CD4-positive, alpha-beta T cell (primary cell): ENCODE measurements around the gene ABCC11. TPM values are rescaled to one million over a fixed set of nuclear protein-coding genes. Genes with fewer than 3 reads are reported as not detected.

Source experiments
- ATAC-seq: fragments of 200-7000 bp; cut with Tn5 transposase; one replicate; pipeline ENCODE4 v1.10.0; 2022; ENCODE audit warnings: mild to moderate bottlenecking; ENCODE audit not compliant: poor library complexity
- CTCF ChIA-PET: fragments of 350-600 bp; sonication (Branson Sonifier 250); formaldehyde crosslinking; loops from one replicate; lab custom pipeline; 2021; ENCODE audit warnings: antibody characterized with exemption, inconsistent platforms; lab: Charles Lee
- POLR2A ChIA-PET: fragments of 350-600 bp; sonication (Branson Sonifier 250); formaldehyde crosslinking; loops from one replicate; lab custom pipeline; 2021; ENCODE audit warnings: antibody characterized with exemption, inconsistent platforms; lab: Charles Lee
- DNase-seq, 14 experiments: peaks; one replicate each; pipeline ENCODE4 v3.0.0-alpha.2; 2013 to 2020; ENCODE audit warnings: mixed read lengths in 2 of 14
- H3K27ac ChIP-seq, 2 donors: one replicate each; pipeline versions ENCODE4 v1.5.1 to v1.7.0; 2013; ENCODE audit warnings: low read length in 2 of 2, low read depth in 1 of 2, mild to moderate bottlenecking in 1 of 2
- H3K27me3 ChIP-seq, 2 experiments: 1 replicate in 1 of 2; 2 replicates in 1 of 2; pipeline versions ENCODE4 v1.6.1 to v1.7.0; 2013; ENCODE audit warnings: low read length in 2 of 2, control low read depth in 1 of 2, mild to moderate bottlenecking in 1 of 2, moderate library complexity in 1 of 2; ENCODE audit not compliant: insufficient read depth in 2 of 2, control insufficient read depth in 1 of 2
- H3K36me3 ChIP-seq: one replicate; pipeline ENCODE4 v1.6.1; 2013; ENCODE audit warnings: low read length, control low read depth; ENCODE audit not compliant: insufficient read depth
- H3K4me1 ChIP-seq: one replicate; pipeline ENCODE4 v1.6.1; 2013; ENCODE audit warnings: low read length, control low read depth; ENCODE audit not compliant: insufficient read depth
- H3K4me3 ChIP-seq: one replicate; pipeline ENCODE4 v1.5.1; 2013; ENCODE audit warnings: mild to moderate bottlenecking, low read length, moderate library complexity
- H3K9me3 ChIP-seq, 2 experiments: 1 replicate in 1 of 2; 2 replicates in 1 of 2; pipeline versions ENCODE4 v1.6.1 to v1.7.0; 2013; ENCODE audit warnings: low read length in 2 of 2, mild to moderate bottlenecking in 2 of 2, control low read depth in 1 of 2, moderate library complexity in 1 of 2; ENCODE audit not compliant: control insufficient read depth in 1 of 2, insufficient read depth in 1 of 2
- H3K27ac Mint-ChIP-seq: one replicate; pipeline ENCODE4 v1.8.0; 2020; ENCODE audit warnings: mixed read lengths
- H3K27me3 Mint-ChIP-seq: one replicate; pipeline ENCODE4 v1.8.0; 2021; ENCODE audit warnings: mixed read lengths
- H3K36me3 Mint-ChIP-seq: one replicate; pipeline ENCODE4 v1.8.0; 2021; ENCODE audit warnings: low read depth, mixed read lengths
- H3K4me1 Mint-ChIP-seq: one replicate; pipeline ENCODE4 v1.8.0; 2021; ENCODE audit warnings: low read depth, mixed read lengths
- H3K4me3 Mint-ChIP-seq: one replicate; pipeline ENCODE4 v1.8.0; 2020; ENCODE audit warnings: mild to moderate bottlenecking, mixed read lengths
- H3K9me3 Mint-ChIP-seq: one replicate; pipeline ENCODE4 v1.8.0; 2020; ENCODE audit warnings: mixed read lengths
- CTCF ChIP-seq: fragments of 200-600 bp; IDR thresholded peaks from one replicate; pipeline ENCODE4 v1.8.0; 2022; ENCODE audit warnings: antibody characterized with exemption, mild to moderate bottlenecking
- intact Hi-C, 2 experiments: fragments of 100-400 bp; cut with DNase I in 1 of 2; cut with micrococcal nuclease in 1 of 2; formaldehyde crosslinking; loops; one replicate each; pipeline versions ENCODE4 v1.15.1 to v1.9.0; 2023 to 2025; cut with DNase I, micrococcal nuclease
- total RNA-seq, 174 experiments: library from RNA in 2 of 174; stranded (reverse) in 2 of 174; gene quantifications; one replicate each; pipeline ENCODE4 v1.2.3 and lab custom pipeline; 2021 to 2026

ABCC11 gene
- total RNA-seq, 2 experiments from 2014 or later, result 0.08 TPM; not detected in 1

- Mint-ChIP-seq H3K36me3 (no peaks in the 10 kb centered on the region), H3K27me3 (no peaks in the 10 kb centered on the region), H3K4me3 (no peak overlapping the region), H3K27ac (no peak overlapping the region), H3K4me1 (peaks cover 5% of the 10 kb centered on the region), H3K9me3 (no peaks in the 10 kb centered on the region)
- TF ChIP-seq CTCF, result no peak
- ChIA-PET CTCF (interaction anchor here (0.6 to 2.1 kb wide), 3 partner anchors 11 to 1128 kb away, joined by 3 to 15 read pairs (median 4); no protein-coding TSS in a partner anchor), POLR2A (no interaction called here)
- no peak for ATAC-seq
- H3K27me3 ChIP-seq, result no peaks in the 10 kb centered on the region
- DNase-seq, result no peak
- no peaks in the 10 kb centered on the region for H3K36me3 ChIP-seq
- peaks cover 5% of the 10 kb centered on the region for H3K4me1 ChIP-seq
- intact Hi-C loops, result loop anchor here (2.0 kb wide), 4 partner anchors 1023 to 1219 kb away; partner anchors contain the start of gene NETO2 (in 2 of the 2)
- H3K4me3 ChIP-seq, result no peak overlapping the region
- no peak overlapping the region for H3K27ac ChIP-seq
- H3K9me3 ChIP-seq, result no peaks in the 10 kb centered on the region
These were observed 81.3 kb downstream of the ABCC11 start for GRCh38 chr16:48165961-48166578.

- Mint-ChIP-seq H3K4me1 (peaks cover 5% of the 10 kb centered on the region), H3K27ac (no peak overlapping the region), H3K9me3 (no peaks in the 10 kb centered on the region), H3K27me3 (no peaks in the 10 kb centered on the region), H3K4me3 (no peak overlapping the region), H3K36me3 (no peaks in the 10 kb centered on the region)
- no peaks in the 10 kb centered on the region for H3K36me3 ChIP-seq
- ChIA-PET CTCF (interaction anchor here (1.0 to 2.1 kb wide), 7 partner anchors 10 to 1311 kb away, joined by 3 to 15 read pairs (median 4); no protein-coding TSS in a partner anchor), POLR2A (interaction anchor here (1.0 kb wide), 1 partner anchor 1128 kb away, joined by 4 read pairs; no protein-coding TSS in a partner anchor)
- no peaks in the 10 kb centered on the region for H3K9me3 ChIP-seq
- intact Hi-C loops, result loop anchor here (2.0 to 5.0 kb wide), 5 partner anchors 1022 to 1313 kb away; partner anchors contain the start of gene NETO2 (in 2 of the 2)
- peak; percentile 37 to 79 (median 57) for DNase-seq
- peak; percentile 81 for ATAC-seq
- H3K27me3 ChIP-seq, result no peaks in the 10 kb centered on the region
- no peak overlapping the region for H3K27ac ChIP-seq
- peak; percentile 81 for TF ChIP-seq CTCF
- peaks cover 5% of the 10 kb centered on the region for H3K4me1 ChIP-seq
- no peak overlapping the region for H3K4me3 ChIP-seq
These were observed 82.2 kb downstream of the ABCC11 start for GRCh38 chr16:48164907-48165715.

GRCh38 chr16:48162839-48163410 is 84.4 kb downstream of the ABCC11 start:
- intact Hi-C loops, result loop anchor here in 1 of 2 experiments (5.0 kb wide), 1 partner anchor 1311 kb away; no protein-coding TSS in a partner anchor
- TF ChIP-seq CTCF, result no peak
- H3K4me1 Mint-ChIP-seq, result peaks cover 5% of the 10 kb centered on the region
- H3K36me3 ChIP-seq, result no peaks in the 10 kb centered on the region
- H3K4me3 ChIP-seq, result no peak overlapping the region
- no peaks in the 10 kb centered on the region for H3K27me3 ChIP-seq
- no peak for ATAC-seq
- H3K9me3 ChIP-seq, result no peaks in the 10 kb centered on the region
- H3K4me3 Mint-ChIP-seq, result no peak overlapping the region
- H3K9me3 Mint-ChIP-seq, result no peaks in the 10 kb centered on the region
- H3K36me3 Mint-ChIP-seq, result no peaks in the 10 kb centered on the region
- no peak overlapping the region for H3K27ac ChIP-seq
- H3K27ac Mint-ChIP-seq, result no peak overlapping the region
- peaks cover 5% of the 10 kb centered on the region for H3K4me1 ChIP-seq
- POLR2A ChIA-PET, result no interaction called here
- H3K27me3 Mint-ChIP-seq, result no peaks in the 10 kb centered on the region
- DNase-seq, result no peak
- CTCF ChIA-PET, result interaction anchor here (0.6 kb wide), 1 partner anchor 1155 kb away, joined by 6 read pairs; no protein-coding TSS in a partner anchor
